ENCODE data around the gene PBX4. TPM values are rescaled to one million over a fixed set of nuclear protein-coding genes. Genes with fewer than 3 reads are reported as not detected.

PBX4 gene
- total and polyA plus RNA-seq, 11 donors, result 0.43 to 0.69 (median 0.53) TPM; not detected in 8

GRCh38 chr19:19657397-19657783 is 38.9 kb upstream of the PBX4 start:
- H3K27ac ChIP-seq, result no peak overlapping the region
- no peak overlapping the region for H3K4me3 ChIP-seq
- no peak for ATAC-seq
- TF ChIP-seq, protein P1, sequence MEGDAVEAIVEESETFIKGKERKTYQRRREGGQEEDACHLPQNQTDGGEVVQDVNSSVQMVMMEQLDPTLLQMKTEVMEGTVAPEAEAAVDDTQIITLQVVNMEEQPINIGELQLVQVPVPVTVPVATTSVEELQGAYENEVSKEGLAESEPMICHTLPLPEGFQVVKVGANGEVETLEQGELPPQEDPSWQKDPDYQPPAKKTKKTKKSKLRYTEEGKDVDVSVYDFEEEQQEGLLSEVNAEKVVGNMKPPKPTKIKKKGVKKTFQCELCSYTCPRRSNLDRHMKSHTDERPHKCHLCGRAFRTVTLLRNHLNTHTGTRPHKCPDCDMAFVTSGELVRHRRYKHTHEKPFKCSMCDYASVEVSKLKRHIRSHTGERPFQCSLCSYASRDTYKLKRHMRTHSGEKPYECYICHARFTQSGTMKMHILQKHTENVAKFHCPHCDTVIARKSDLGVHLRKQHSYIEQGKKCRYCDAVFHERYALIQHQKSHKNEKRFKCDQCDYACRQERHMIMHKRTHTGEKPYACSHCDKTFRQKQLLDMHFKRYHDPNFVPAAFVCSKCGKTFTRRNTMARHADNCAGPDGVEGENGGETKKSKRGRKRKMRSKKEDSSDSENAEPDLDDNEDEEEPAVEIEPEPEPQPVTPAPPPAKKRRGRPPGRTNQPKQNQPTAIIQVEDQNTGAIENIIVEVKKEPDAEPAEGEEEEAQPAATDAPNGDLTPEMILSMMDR (IDR thresholded peaks at IDR 0.05), result no peak
- no peak for TF ChIP-seq POLR2A (IDR thresholded peaks at IDR 0.05)
- peaks cover 6 to 82% (median 74%) of the 10 kb centered on the region in 9 donors for H3K36me3 ChIP-seq
- no peaks in the 10 kb centered on the region for H3K9me3 ChIP-seq
- DNase-seq, result no peak
- 61 to 69% (median 66%) methylated on average over 8 to 10 of the region's 10 CpGs for WGBS, 4 donors
- intact Hi-C loops (cut with DNase I), result no loop called here
- H3K4me1 ChIP-seq, result peaks cover 0 to 17% (median 12%) of the 10 kb centered on the region in 12 donors
- no peaks in the 10 kb centered on the region for H3K27me3 ChIP-seq

- H3K27ac ChIP-seq, result no peak overlapping the region
- DNase-seq, result no peak
- intact Hi-C loops (cut with DNase I), result no loop called here
Measured at GRCh38 chr19:19656451-19657396, 38.2 kb upstream of the PBX4 start.

GRCh38 chr19:19655641-19656343 is 37.3 kb upstream of the PBX4 start:
- ATAC-seq (no peak), DNase-seq (no peak)
- TF ChIP-seq, protein P1 (IDR thresholded peaks at IDR 0.05), result no peak
- no peak for TF ChIP-seq POLR2A (IDR thresholded peaks at IDR 0.05)
- peaks cover 0 to 9% (median 0%) of the 10 kb centered on the region in 12 donors for H3K4me1 ChIP-seq
- H3K4me3 ChIP-seq, result no peak overlapping the region
- no peaks in the 10 kb centered on the region for H3K9me3 ChIP-seq
- WGBS, 4 donors, result 89 to 93% (median 93%) methylated on average over 20 to 27 of the region's 27 CpGs
- peaks cover 6 to 98% (median 90%) of the 10 kb centered on the region in 9 donors for H3K36me3 ChIP-seq
- no peak overlapping the region for H3K27ac ChIP-seq
- intact Hi-C loops (cut with DNase I), result no loop called here
- H3K27me3 ChIP-seq, result no peaks in the 10 kb centered on the region

More at GRCh38 chr19:19656451-19657396, 38.2 kb upstream of the PBX4 start:
- Histone ChIP-seq H3K36me3 (peaks cover 6 to 88% (median 81%) of the 10 kb centered on the region in 9 donors), H3K4me1 (peaks cover 0 to 10% (median 6%) of the 10 kb centered on the region in 12 donors), H3K27me3 (no peaks in the 10 kb centered on the region), H3K9me3 (no peaks in the 10 kb centered on the region), H3K4me3 (no peak overlapping the region)
- ATAC-seq, result no peak
- TF ChIP-seq, protein P1 (IDR thresholded peaks at IDR 0.05), result no peak
- TF ChIP-seq POLR2A (IDR thresholded peaks at IDR 0.05), result no peak
- WGBS, 4 donors, result 92 to 95% (median 93%) methylated on average over 32 to 33 of the region's 33 CpGs

All from heart left ventricle (tissue), 16 donors.